IPS-18a (cell line): ENCODE data around the gene CRACDL.

ENCODE experiments used
- H3K27ac ChIP-seq: one replicate; pipeline ENCODE4 v1.5.1; 2013; ENCODE audit warnings: low read length
- H3K27me3 ChIP-seq: one replicate; pipeline ENCODE4 v1.6.1; 2013; ENCODE audit warnings: mild to moderate bottlenecking, low read length; ENCODE audit not compliant: control insufficient read depth, insufficient read depth
- H3K36me3 ChIP-seq: one replicate; pipeline ENCODE4 v1.6.1; 2013; ENCODE audit warnings: low read depth, low read length; ENCODE audit not compliant: control insufficient read depth
- H3K4me1 ChIP-seq: one replicate; pipeline ENCODE4 v1.6.1; 2013; ENCODE audit warnings: low read depth, low read length; ENCODE audit not compliant: control insufficient read depth
- H3K4me3 ChIP-seq: one replicate; pipeline ENCODE4 v1.5.1; 2013; ENCODE audit warnings: low read length
- H3K9ac ChIP-seq: one replicate; pipeline ENCODE4 v1.6.1; 2013; ENCODE audit warnings: mild to moderate bottlenecking, low read length, moderate library complexity
- H3K9me3 ChIP-seq: one replicate; pipeline ENCODE4 v1.6.1; 2013; ENCODE audit warnings: low read depth, low read length; ENCODE audit not compliant: control insufficient read depth

The CRACDL gene

GRCh38 chr2:98923244-98923940 lies 12.6 kb downstream of the CRACDL start:
- H3K27ac ChIP-seq = no peak overlapping the region
- peaks cover 4% of the 10 kb centered on the region for H3K4me1 ChIP-seq
- no peaks in the 10 kb centered on the region for H3K27me3 ChIP-seq
- H3K9ac ChIP-seq = no peak overlapping the region
- peaks cover 5% of the 10 kb centered on the region for H3K9me3 ChIP-seq
- H3K36me3 ChIP-seq = no peaks in the 10 kb centered on the region
- no peak overlapping the region for H3K4me3 ChIP-seq

GRCh38 chr2:98921062-98921461 lies 15.0 kb downstream of the CRACDL start:
- no peak overlapping the region for H3K9ac ChIP-seq
- no peaks in the 10 kb centered on the region for H3K36me3 ChIP-seq
- no peaks in the 10 kb centered on the region for H3K27me3 ChIP-seq
- H3K4me3 ChIP-seq = no peak overlapping the region
- H3K9me3 ChIP-seq = peaks cover 5% of the 10 kb centered on the region
- H3K4me1 ChIP-seq = no peaks in the 10 kb centered on the region
- no peak overlapping the region for H3K27ac ChIP-seq

- Histone ChIP-seq H3K4me1 (no peaks in the 10 kb centered on the region), H3K27me3 (no peaks in the 10 kb centered on the region), H3K4me3 (no peak overlapping the region), H3K36me3 (no peaks in the 10 kb centered on the region), H3K27ac (no peak overlapping the region), H3K9me3 (no peaks in the 10 kb centered on the region), H3K9ac (no peak overlapping the region)
Measured at GRCh38 chr2:98917031-98917471, 19.0 kb downstream of the CRACDL start.

GRCh38 chr2:98915751-98916358 lies 20.2 kb downstream of the CRACDL start:
- Histone ChIP-seq H3K27ac (no peak overlapping the region), H3K36me3 (no peaks in the 10 kb centered on the region), H3K4me3 (no peak overlapping the region), H3K4me1 (no peaks in the 10 kb centered on the region), H3K27me3 (no peaks in the 10 kb centered on the region), H3K9me3 (no peaks in the 10 kb centered on the region), H3K9ac (no peak overlapping the region)

GRCh38 chr2:98914713-98915580 lies 21.1 kb downstream of the CRACDL start:
- Histone ChIP-seq H3K27ac (no peak overlapping the region), H3K9me3 (no peaks in the 10 kb centered on the region), H3K4me1 (peaks cover under 1% of the 10 kb centered on the region), H3K36me3 (no peaks in the 10 kb centered on the region), H3K27me3 (no peaks in the 10 kb centered on the region), H3K4me3 (no peak overlapping the region), H3K9ac (no peak overlapping the region)

- H3K27ac ChIP-seq = no peak overlapping the region
Measured at GRCh38 chr2:98913916-98914712, 21.9 kb downstream of the CRACDL start.

DNA sequence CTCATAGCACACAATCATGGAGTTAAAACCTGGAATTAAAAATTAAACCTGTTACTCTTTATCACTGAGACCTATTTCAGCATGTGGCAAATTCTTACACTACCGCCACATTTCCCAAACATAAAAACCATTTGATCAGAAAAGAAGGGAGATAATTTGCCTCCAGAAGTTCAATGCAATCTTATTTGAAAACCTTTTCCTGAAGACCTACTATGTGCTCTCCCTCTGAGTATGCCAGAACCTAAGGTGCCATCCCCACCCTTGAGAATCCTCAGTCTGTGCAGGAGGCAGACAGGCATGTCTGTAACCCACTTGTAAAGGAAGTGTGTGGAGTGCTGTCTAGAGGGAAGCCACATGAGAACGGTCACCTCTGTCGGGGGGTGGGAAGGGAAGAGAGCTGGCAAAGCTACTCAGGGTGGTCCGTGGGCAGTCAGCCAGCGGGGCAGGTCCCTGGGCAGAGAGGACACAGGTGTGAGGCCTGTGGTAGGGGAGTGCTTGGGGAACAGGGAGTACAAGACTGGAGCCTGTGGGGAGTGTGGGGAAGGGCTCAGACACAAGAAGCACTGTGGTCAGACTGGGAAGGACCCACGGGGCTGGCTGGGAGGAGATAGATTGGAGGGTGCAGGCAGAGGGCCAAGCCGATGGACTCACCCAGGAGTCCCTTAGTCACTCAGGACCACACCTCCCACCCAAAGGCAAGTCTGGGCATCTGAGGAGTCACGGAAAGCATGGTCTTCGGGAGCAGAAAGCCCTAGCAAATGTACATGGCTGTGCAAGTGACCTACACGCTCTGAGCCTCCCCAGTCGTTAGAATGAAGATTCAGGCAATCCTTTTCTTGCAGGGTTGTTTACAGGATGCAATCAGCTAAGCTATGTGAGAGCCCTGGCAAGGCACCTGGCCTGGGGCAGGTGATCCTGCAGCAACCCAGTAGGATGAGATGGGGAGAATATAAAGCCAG lies 22.8 kb downstream of the CRACDL start:
- Histone ChIP-seq H3K36me3 (no peaks in the 10 kb centered on the region), H3K27ac (no peak overlapping the region), H3K9me3 (no peaks in the 10 kb centered on the region), H3K9ac (no peak overlapping the region), H3K4me1 (peaks cover 15% of the 10 kb centered on the region), H3K27me3 (no peaks in the 10 kb centered on the region), H3K4me3 (no peak overlapping the region)

More at GRCh38 chr2:98913916-98914712, 21.9 kb downstream of the CRACDL start:
- H3K4me3 ChIP-seq = no peak overlapping the region
- H3K27me3 ChIP-seq = no peaks in the 10 kb centered on the region
- H3K9ac ChIP-seq = no peak overlapping the region
- no peaks in the 10 kb centered on the region for H3K36me3 ChIP-seq
- H3K9me3 ChIP-seq = no peaks in the 10 kb centered on the region
- H3K4me1 ChIP-seq = peaks cover 8% of the 10 kb centered on the region

GRCh38 chr2:98912221-98912851 lies 23.7 kb downstream of the CRACDL start:
- Histone ChIP-seq H3K9ac (no peak overlapping the region), H3K4me1 (peaks cover 15% of the 10 kb centered on the region), H3K9me3 (no peaks in the 10 kb centered on the region), H3K4me3 (no peak overlapping the region), H3K27ac (no peak overlapping the region), H3K27me3 (no peaks in the 10 kb centered on the region), H3K36me3 (no peaks in the 10 kb centered on the region)

DNA sequence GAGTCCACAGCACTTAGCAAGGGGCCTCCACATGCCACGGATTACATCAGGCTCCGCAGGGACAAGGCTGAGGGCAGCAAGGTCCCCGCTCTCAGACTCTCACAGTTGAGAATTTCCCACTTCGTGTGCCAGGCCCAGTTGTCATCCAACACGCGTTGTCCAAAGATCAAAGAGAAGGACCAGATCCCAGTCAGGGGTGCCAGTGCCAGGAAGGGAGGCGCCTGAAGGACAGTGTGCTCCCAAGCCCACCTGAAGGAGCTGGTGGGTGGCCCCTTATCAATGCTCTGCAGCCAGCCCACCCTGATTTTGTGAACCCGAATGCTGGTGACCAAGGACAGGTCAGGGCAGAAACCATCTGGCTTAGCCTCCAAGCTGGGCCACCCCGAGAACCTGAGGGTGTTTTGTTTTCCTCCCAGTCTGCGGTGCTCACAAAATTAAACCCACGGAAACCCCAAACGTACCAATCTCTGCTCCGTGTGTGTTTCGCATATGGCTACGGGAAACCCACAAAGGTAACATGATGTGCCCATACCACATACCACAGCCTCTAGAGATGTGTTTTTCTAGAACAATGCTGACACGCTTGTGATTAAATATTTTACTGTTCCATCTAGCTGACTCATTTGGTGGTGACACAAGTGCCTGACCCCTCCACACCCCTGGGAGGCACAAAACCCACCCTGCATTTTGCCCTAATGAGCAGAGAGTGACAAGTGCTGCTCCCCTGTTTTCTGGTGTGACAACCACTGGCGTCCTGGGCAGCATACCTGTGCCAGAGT lies 24.5 kb downstream of the CRACDL start:
- Histone ChIP-seq H3K36me3 (no peaks in the 10 kb centered on the region), H3K9me3 (no peaks in the 10 kb centered on the region), H3K27me3 (no peaks in the 10 kb centered on the region), H3K4me1 (peaks cover 15% of the 10 kb centered on the region), H3K9ac (no peak overlapping the region), H3K4me3 (no peak overlapping the region), H3K27ac (no peak overlapping the region)

- no peaks in the 10 kb centered on the region for H3K9me3 ChIP-seq
- H3K9ac ChIP-seq = no peak overlapping the region
- H3K27ac ChIP-seq = no peak overlapping the region
- no peak overlapping the region for H3K4me3 ChIP-seq
- H3K27me3 ChIP-seq = no peaks in the 10 kb centered on the region
- H3K4me1 ChIP-seq = peaks cover 15% of the 10 kb centered on the region
- H3K36me3 ChIP-seq = no peaks in the 10 kb centered on the region
Measured at GRCh38 chr2:98911126-98911375, 25.0 kb downstream of the CRACDL start.
